ENCODE results near the gene RUNX3.

- TF ChIP-seq CTCF (IDR thresholded peaks at IDR 0.05) (no peak), POLR2A (IDR thresholded peaks at IDR 0.05) (no peak)
Measured at GRCh38 chr1:24915816-24916602, 14.1 kb downstream of the RUNX3 start.
